IMR-90 (cell line): ENCODE data around the gene EMX2. TPM values are rescaled to one million over a fixed set of nuclear protein-coding genes. Genes with fewer than 3 reads are reported as not detected.

Source experiments
- ATAC-seq: fragments of 200-7000 bp; cut with Tn5 transposase; 2 replicates; pipeline ENCODE4 v1.9.1; 2020; ENCODE audit warnings: low read depth, mild to moderate bottlenecking, moderate library complexity
- BruUV-seq: library from RNA; stranded (reverse); fragments of 400-500 nt; replicated peaks from 2 replicates; lab custom pipeline; 2021; lab: Mats Ljungman, UMichigan
- CTCF ChIA-PET: fragments of 300-600 bp; formaldehyde crosslinking; extraction: SDS; loops from one replicate; lab custom pipeline; 2021; ENCODE audit warnings: antibody characterized with exemption; lab: Yijun Ruan, JAX
- POLR2A ChIA-PET: fragments of 300-600 bp; sonication (Branson Sonifier 250); formaldehyde crosslinking; loops from one replicate; lab custom pipeline; 2022; ENCODE audit warnings: antibody characterized with exemption; ENCODE audit not compliant: unreplicated experiment; lab: Charles Lee
- DNase-seq: peaks from one replicate; pipeline ENCODE4 v3.0.0; 2013
- H2AFZ ChIP-seq: replicated peaks from 2 replicates; pipeline ENCODE3; 2013; ENCODE audit warnings: low read length, mild to moderate bottlenecking; ENCODE audit not compliant: poor library complexity
- H2AK5ac ChIP-seq: 2 replicates; pipeline ENCODE4 v1.6.1; 2013; ENCODE audit warnings: low read depth, low read length, inconsistent platforms
- H2AK9ac ChIP-seq: replicated peaks from 2 replicates; pipeline ENCODE3; 2013; ENCODE audit warnings: mild to moderate bottlenecking, low read depth, low read length, moderate library complexity; ENCODE audit not compliant: poor library complexity
- H2BK120ac ChIP-seq: 2 replicates; pipeline ENCODE4 v1.6.1; 2013; ENCODE audit warnings: low read depth, low read length, inconsistent platforms
- H2BK15ac ChIP-seq: 3 replicates; pipeline ENCODE4 v1.6.1; 2013; ENCODE audit warnings: low read depth, low read length, inconsistent platforms
- H2BK20ac ChIP-seq: 2 replicates; pipeline ENCODE4 v1.6.1; 2013; ENCODE audit warnings: low read depth, mild to moderate bottlenecking, inconsistent platforms, low read length, moderate library complexity
- H2BK5ac ChIP-seq: 2 replicates; pipeline ENCODE4 v1.6.1; 2013; ENCODE audit warnings: mild to moderate bottlenecking, low read depth, low read length, inconsistent platforms; ENCODE audit not compliant: poor library complexity, severe bottlenecking
- H3K14ac ChIP-seq: replicated peaks from 2 replicates; pipeline ENCODE4 v1.6.1; 2013; ENCODE audit warnings: low read depth, low read length, inconsistent platforms
- H3K18ac ChIP-seq: 2 replicates; pipeline ENCODE4 v1.6.1; 2013; ENCODE audit warnings: low read depth, low read length, control low read depth
- H3K23ac ChIP-seq: 2 replicates; pipeline ENCODE4 v1.6.1; 2013; ENCODE audit warnings: low read depth, low read length, inconsistent platforms
- H3K27ac ChIP-seq: 2 replicates; pipeline ENCODE4 v1.5.1; 2013; ENCODE audit warnings: mild to moderate bottlenecking, control low read depth, low read length; ENCODE audit not compliant: insufficient read depth
- H3K27me3 ChIP-seq: 2 replicates; pipeline ENCODE4 v1.6.1; 2013; ENCODE audit warnings: low read length; ENCODE audit not compliant: control insufficient read depth, insufficient read depth
- H3K36me3 ChIP-seq: 2 replicates; pipeline ENCODE4 v1.6.1; 2013; ENCODE audit warnings: low read length, mixed read lengths; ENCODE audit not compliant: control insufficient read depth, insufficient read depth
- H3K4ac ChIP-seq: 2 replicates; pipeline ENCODE4 v1.6.1; 2013; ENCODE audit warnings: low read depth, low read length, inconsistent platforms
- H3K4me1 ChIP-seq: 2 replicates; pipeline ENCODE4 v1.6.1; 2013; ENCODE audit warnings: low read length, mixed read lengths; ENCODE audit not compliant: control insufficient read depth, insufficient read depth
- H3K4me2 ChIP-seq: 2 replicates; pipeline ENCODE4 v1.6.1; 2013; ENCODE audit warnings: low read depth, mild to moderate bottlenecking, control low read depth, low read length, moderate library complexity
- H3K4me3 ChIP-seq: 2 replicates; pipeline ENCODE4 v1.5.1; 2013; ENCODE audit warnings: low read depth, mild to moderate bottlenecking, control low read depth, low read length, moderate library complexity; ENCODE audit not compliant: insufficient read depth
- H3K56ac ChIP-seq: 2 replicates; pipeline ENCODE4 v1.6.1; 2013; ENCODE audit warnings: low read length, inconsistent platforms; ENCODE audit not compliant: insufficient read depth; ENCODE audit errors: extremely low read depth
- H3K79me1 ChIP-seq, 2 experiments: 2 replicates each; pipeline ENCODE4 v1.6.1; 2013; ENCODE audit warnings: low read length in 2 of 2, inconsistent platforms in 1 of 2, low read depth in 1 of 2
- H3K9ac ChIP-seq: 2 replicates; pipeline ENCODE4 v1.6.1; 2013; ENCODE audit warnings: low read depth, low read length, control low read depth
- H3K9me1 ChIP-seq: 2 replicates; pipeline ENCODE4 v1.6.1; 2013; ENCODE audit warnings: low read length, inconsistent platforms; ENCODE audit not compliant: insufficient read depth
- H3K9me3 ChIP-seq: 2 replicates; pipeline ENCODE4 v1.6.1; 2013; ENCODE audit warnings: low read length; ENCODE audit not compliant: control insufficient read depth, insufficient read depth
- H4K20me1 ChIP-seq: 2 replicates; pipeline ENCODE4 v1.6.1; 2013; ENCODE audit warnings: low read length, inconsistent platforms; ENCODE audit not compliant: insufficient read depth
- H4K5ac ChIP-seq: 2 replicates; pipeline ENCODE4 v1.6.1; 2013; ENCODE audit warnings: mild to moderate bottlenecking, low read depth, low read length, control low read depth
- H4K8ac ChIP-seq, 2 experiments: 2 replicates each; pipeline ENCODE4 v1.6.1; 2013; ENCODE audit warnings: low read depth in 2 of 2, low read length in 2 of 2, control low read depth in 1 of 2, inconsistent platforms in 1 of 2
- H4K91ac ChIP-seq: 2 replicates; pipeline ENCODE4 v1.6.1; 2013; ENCODE audit warnings: low read depth, low read length, inconsistent platforms; ENCODE audit not compliant: insufficient read depth
- BHLHE40 ChIP-seq: fragments of 150-350 bp; IDR thresholded peaks from 2 replicates; pipeline ENCODE4 v1.6.1; 2016; ENCODE audit warnings: mild to moderate bottlenecking, low read depth, low read length
- CEBPB ChIP-seq: IDR thresholded peaks from 2 replicates; pipeline ENCODE4 v1.6.1; 2012; ENCODE audit warnings: low read depth, low read length, improper control_type of control experiment
- CTCF ChIP-seq: conservative IDR thresholded peaks from 2 replicates; pipeline ENCODE4 v1.5.1; 2012; ENCODE audit warnings: mild to moderate bottlenecking, low read depth, low read length, improper control_type of control experiment
- ELK1 ChIP-seq: fragments of 150-350 bp; IDR thresholded peaks from 2 replicates; pipeline ENCODE4 v1.6.1; 2016; ENCODE audit warnings: low read depth, mild to moderate bottlenecking, low read length, moderate library complexity, borderline replicate concordance
- FOS ChIP-seq: fragments of 150-350 bp; IDR thresholded peaks from 2 replicates; pipeline ENCODE4 v1.6.1; 2016; ENCODE audit warnings: low read depth, low read length
- MAFK ChIP-seq: IDR thresholded peaks from 2 replicates; pipeline ENCODE4 v1.6.1; 2012; ENCODE audit warnings: low read depth, low read length, improper control_type of control experiment
- MAZ ChIP-seq: IDR thresholded peaks from 2 replicates; pipeline ENCODE4 v1.6.1; 2012; ENCODE audit warnings: low read depth, mild to moderate bottlenecking, low read length, improper control_type of control experiment, moderate library complexity, borderline replicate concordance
- NFE2L2 ChIP-seq: fragments of 150-350 bp; IDR thresholded peaks from 2 replicates; pipeline ENCODE4 v1.6.1; 2016; ENCODE audit warnings: low read depth, mild to moderate bottlenecking, low read length
- RAD21 ChIP-seq: IDR thresholded peaks from 2 replicates; pipeline ENCODE4 v1.6.1; 2012; ENCODE audit warnings: low read length, improper control_type of control experiment
- RFX5 ChIP-seq: IDR thresholded peaks from 2 replicates; pipeline ENCODE4 v1.8.0; 2012; ENCODE audit warnings: low read depth, mild to moderate bottlenecking, low read length, moderate library complexity
- WGBS, 2 experiments: methylation state at CpG; one replicate each; pipeline versions ENCODE4 v1.1.5 to v1.1.7; 2013; ENCODE audit warnings: missing lambda C conversion rate in 2 of 2; ENCODE audit not compliant: insufficient read length in 1 of 2; ENCODE audit errors: extremely low coverage in 2 of 2; 5-methylcytosine and 5-hydroxymethylcytosine counted together
- dilution Hi-C: fragments of 300-500 bp; cut with HindIII; formaldehyde crosslinking; loops from one replicate; pipeline ENCODE4 v1.14.3; 2018; ENCODE audit warnings: low sequenced_read_pairs; ENCODE audit not compliant: unreplicated experiment
- in situ Hi-C: fragments of 300-500 bp; cut with MboI; formaldehyde crosslinking; loops from 3 replicates; pipeline ENCODE4 v1.14.3; 2019; ENCODE audit warnings: low sequenced_read_pairs, inconsistent platforms, mixed read lengths
- intact Hi-C: fragments of 100-400 bp; cut with micrococcal nuclease; formaldehyde crosslinking; loops from 2 replicates; pipeline ENCODE4 v1.10.0; 2022
- polyA plus RNA-seq, 3 experiments: library from polyadenylated mRNA; depleted of rRNA; stranded (reverse); fragments of >200 nt; gene quantifications; 2 replicates each; pipeline ENCODE4 v1.2.3, GENCODE V29; 2012; ENCODE audit warnings: low replicate concordance in 1 of 3
- total RNA-seq: library from RNA; depleted of rRNA; stranded (reverse); fragments of >200 nt; gene quantifications from 2 replicates; pipeline ENCODE4 v1.2.3, GENCODE V29; 2012

Gene EMX2
- total and polyA plus RNA-seq, 2 of the 4 experiments (the other 2 are of a cell fraction) = not detected

- no peak overlapping the region for H3K4me3 ChIP-seq
- peak overlapping the region; percentile 46; the same call in 1 of the 2 replicates for H3K23ac ChIP-seq
- no peak overlapping the region for H4K8ac ChIP-seq
- H3K9ac ChIP-seq = no peak overlapping the region
- dilution Hi-C loops = no loop called here
- no peaks in the 10 kb centered on the region for H3K9me1 ChIP-seq
- H3K4me1 ChIP-seq = peaks cover 2% of the 10 kb centered on the region; the same call in 1 of the 2 replicates
- no peak overlapping the region for H2BK120ac ChIP-seq
- in situ Hi-C loops = loop anchor here (5.0 kb wide), 1 partner anchor 698 kb away; no protein-coding TSS in a partner anchor
- no TSS peak for BruUV-seq
- no peaks in the 10 kb centered on the region for H3K79me1 ChIP-seq
- H3K56ac ChIP-seq = no peak overlapping the region
- no peak overlapping the region for H3K18ac ChIP-seq
- TF ChIP-seq BHLHE40 = no peak
- no peak for TF ChIP-seq CEBPB
- TF ChIP-seq CTCF = no peak
- no peak for TF ChIP-seq ELK1
- TF ChIP-seq NFE2L2 = no peak
- TF ChIP-seq RFX5 = no peak
- no peak for TF ChIP-seq MAFK
- TF ChIP-seq FOS = no peak
- no peak for TF ChIP-seq RAD21
- TF ChIP-seq MAZ = no peak
- H3K14ac ChIP-seq = no peak overlapping the region
- H3K9me3 ChIP-seq = peaks cover 5% of the 10 kb centered on the region; the same call in 1 of the 2 replicates
- H2AFZ ChIP-seq = no peak overlapping the region
- H4K5ac ChIP-seq = no peak overlapping the region
- no peak overlapping the region for H2BK20ac ChIP-seq
- intact Hi-C loops = no loop called here
- ChIA-PET POLR2A (no interaction called here), CTCF (no interaction called here)
- DNase-seq (no peak), ATAC-seq (no peak)
- H2AK5ac ChIP-seq = no peak overlapping the region
- no peak overlapping the region for H2AK9ac ChIP-seq
- no peak overlapping the region for H3K27ac ChIP-seq
- H3K4me2 ChIP-seq = peak overlapping the region; percentile 19; the same call in 1 of the 2 replicates
- H2BK15ac ChIP-seq = no peak overlapping the region
- H4K91ac ChIP-seq = no peak overlapping the region
- WGBS, 2 experiments = 1% methylated on average over 16 of the region's 29 CpGs; no CpG with 5 or more reads in 1 of the 2 experiments
- H3K36me3 ChIP-seq = no peaks in the 10 kb centered on the region
- H4K20me1 ChIP-seq = no peaks in the 10 kb centered on the region
- no peak overlapping the region for H3K4ac ChIP-seq
- H2BK5ac ChIP-seq = no peak overlapping the region
- H3K27me3 ChIP-seq = peaks cover 90% of the 10 kb centered on the region
Measured at GRCh38 chr10:117544711-117545140, 2.2 kb downstream of the EMX2 start.
